A549 (cell line): ENCODE data around the gene TTYH3. TPM values are rescaled to one million over a fixed set of nuclear protein-coding genes. Genes with fewer than 3 reads are reported as not detected.

Source experiments
- ATAC-seq, 2 experiments: fragments of 200-7000 bp in 1 of 2; fragments of >200 bp in 1 of 2; cut with Nextera tagmentation in 1 of 2; cut with Tn5 transposase in 1 of 2; 3 replicates each; pipeline versions ENCODE4 v1.8.0 to v1.9.1; 2018 to 2020; ENCODE audit warnings: mild to moderate bottlenecking in 1 of 2, moderate library complexity in 1 of 2
- CTCF ChIA-PET: fragments of 300-600 bp; sonication (Branson Sonifier 250); formaldehyde crosslinking; extraction: SDS; loops from one replicate; lab custom pipeline; 2021; ENCODE audit warnings: antibody characterized with exemption, inconsistent platforms; lab: Yijun Ruan, JAX
- POLR2A ChIA-PET: fragments of 350-600 bp; formaldehyde crosslinking; extraction: SDS; loops from one replicate; lab custom pipeline; 2021; ENCODE audit warnings: antibody characterized with exemption, inconsistent platforms; lab: Yijun Ruan, JAX
- DNase-seq, 2 experiments: peaks; one replicate each; pipeline versions ENCODE4 v3.0.0 to v3.0.0-alpha.2; 2011 to 2016; ENCODE audit warnings: low read depth in 1 of 2, low spot score in 1 of 2
- FAIRE-seq: peaks from 2 replicates; lab custom pipeline; 2011; peaks lifted over from hg19 to GRCh38; lab: Jason Lieb, UNC
- H3K27ac ChIP-seq, 2 experiments: fragments of >200 bp; sonication (Bioruptor Twin); formaldehyde crosslinking; 3 replicates each; pipeline ENCODE4 v1.5.1; 2016 to 2017
- H3K4me1 ChIP-seq: fragments of >200 bp; sonication (Bioruptor Twin); formaldehyde crosslinking; 3 replicates; pipeline ENCODE4 v1.6.1; 2016
- H3K4me2 ChIP-seq: fragments of >200 bp; sonication (Bioruptor Twin); formaldehyde crosslinking; 3 replicates; pipeline ENCODE4 v1.6.1; 2016
- H3K4me3 ChIP-seq: fragments of >200 bp; sonication (Bioruptor Twin); formaldehyde crosslinking; 3 replicates; pipeline ENCODE4 v1.5.1; 2016
- H3K9me3 ChIP-seq: fragments of >200 bp; sonication (Bioruptor Twin); formaldehyde crosslinking; 3 replicates; pipeline ENCODE4 v1.6.1; 2016
- BHLHE40 ChIP-seq: IDR thresholded peaks from 2 replicates; pipeline ENCODE4 v1.6.1; 2012; ENCODE audit warnings: low read depth, low read length, inconsistent platforms
- CBX2 ChIP-seq: fragments of 200-600 bp; sonication (generic); IDR thresholded peaks from 2 replicates; pipeline ENCODE4 v1.6.1; 2016; ENCODE audit warnings: low read depth, mild to moderate bottlenecking, borderline replicate concordance
- EHF ChIP-seq: fragments of 250-450 bp; sonication (Bioruptor Pico); IDR thresholded peaks from 2 replicates; pipeline ENCODE4 v1.5.0; 2020; ENCODE audit warnings: mild to moderate bottlenecking
- ELK1 ChIP-seq: fragments of 150-350 bp; IDR thresholded peaks from 2 replicates; pipeline ENCODE4 v1.6.1; 2014; ENCODE audit warnings: low read depth, mild to moderate bottlenecking, low read length
- FOSB ChIP-seq: fragments of 250-450 bp; sonication (Bioruptor Pico); IDR thresholded peaks from 2 replicates; pipeline ENCODE4 v1.5.0; 2020; ENCODE audit warnings: mild to moderate bottlenecking, moderate library complexity
- HDAC2 ChIP-seq: fragments of 200-600 bp; sonication (generic); IDR thresholded peaks from 2 replicates; pipeline ENCODE4 v1.6.1; 2016
- HES2 ChIP-seq: fragments of >200 bp; sonication (Bioruptor Twin); formaldehyde crosslinking; IDR thresholded peaks from 2 replicates; pipeline ENCODE4 v1.6.1; 2016
- HEYL ChIP-seq: fragments of 250-450 bp; sonication (Bioruptor Pico); IDR thresholded peaks from 2 replicates; pipeline ENCODE4 v1.8.0; 2021; ENCODE audit warnings: mild to moderate bottlenecking, moderate library complexity
- HOXA7 ChIP-seq: fragments of 250-450 bp; sonication (Bioruptor Pico); IDR thresholded peaks from 2 replicates; pipeline ENCODE4 v1.5.0; 2020; ENCODE audit warnings: mild to moderate bottlenecking, moderate library complexity
- HOXB13 ChIP-seq: fragments of 250-450 bp; sonication (Bioruptor Pico); IDR thresholded peaks from 2 replicates; pipeline ENCODE4 v1.5.0; 2020; ENCODE audit warnings: low read depth, mild to moderate bottlenecking, moderate library complexity
- JUN ChIP-seq, 2 experiments: fragments of >200 bp; sonication (Bioruptor Twin); formaldehyde crosslinking; IDR thresholded peaks; 2 replicates in 1 of 2; 3 replicates in 1 of 2; pipeline ENCODE4 v1.6.1; 2016 to 2017
- NPAS2 ChIP-seq: fragments of 250-450 bp; sonication (Bioruptor Pico); IDR thresholded peaks from 2 replicates; pipeline ENCODE4 v1.8.0; 2022; ENCODE audit warnings: mild to moderate bottlenecking, moderate library complexity, borderline replicate concordance
- POLR2A ChIP-seq: IDR thresholded peaks from 2 replicates; pipeline ENCODE4 v1.6.1; 2012; ENCODE audit warnings: mild to moderate bottlenecking, low read length
- POLR2AphosphoS2 ChIP-seq: conservative IDR thresholded peaks from 2 replicates; pipeline ENCODE4 v1.6.1; 2012; ENCODE audit warnings: low read length, improper control_type of control experiment, inconsistent platforms
- RARB ChIP-seq: fragments of 250-450 bp; sonication (Bioruptor Pico); IDR thresholded peaks from 2 replicates; pipeline ENCODE4 v1.8.0; 2021; ENCODE audit warnings: mild to moderate bottlenecking, moderate library complexity
- RCOR1 ChIP-seq: fragments of 150-350 bp; IDR thresholded peaks from 2 replicates; pipeline ENCODE4 v1.6.1; 2014; ENCODE audit warnings: antibody characterized with exemption, low read length, low read depth
- RNF2 ChIP-seq: fragments of 200-600 bp; sonication (generic); IDR thresholded peaks from 2 replicates; pipeline ENCODE4 v1.6.1; 2016; ENCODE audit warnings: low read depth, mild to moderate bottlenecking, antibody characterized with exemption, moderate library complexity, borderline replicate concordance
- WGBS: methylation state at CpG from one replicate; pipeline ENCODE4 v1.1.6; 2017; ENCODE audit errors: missing lambda C conversion rate; 5-methylcytosine and 5-hydroxymethylcytosine counted together
- polyA plus RNA-seq, 4 experiments: library from polyadenylated mRNA; depleted of rRNA in 3 of 4; stranded (reverse); fragments of >200 nt; fragmentation: RNase III in 1 of 4; extraction: RNeasy Plus Mini Kit Qiagen cat#74134 plus additional on column Dnase treatment in 1 of 4; gene quantifications; 2 replicates in 3 of 4; 3 replicates in 1 of 4; pipeline ENCODE4 v1.2.3, GENCODE V29; 2011 to 2017
- TF ChIP-seq, protein P1 (sequence below): fragments of 450-650 bp; IDR thresholded peaks from 2 replicates; pipeline ENCODE4 v1.6.1; 2014; ENCODE audit warnings: antibody characterized with exemption
- TF ChIP-seq, protein P2 (sequence below): IDR thresholded peaks from 2 replicates; pipeline ENCODE4 v1.6.1; 2012; ENCODE audit warnings: low read depth, borderline replicate concordance

The TTYH3 gene
- polyA plus RNA-seq, 2 of the 4 experiments (the other 2 are of a cell fraction): 11.3 to 43.6 TPM

- H3K27ac ChIP-seq: no peak overlapping the region
- FAIRE-seq (no peak), DNase-seq (no peak), ATAC-seq (no peak)
- no peak for TF ChIP-seq HOXB13 (CRISPR knock-in tag)
- no peak overlapping the region for H3K4me2 ChIP-seq
- H3K4me3 ChIP-seq: no peak overlapping the region
- H3K9me3 ChIP-seq: no peaks in the 10 kb centered on the region
- POLR2A ChIA-PET: no interaction called here
- CTCF ChIA-PET: interaction anchor here (0.7 to 6.5 kb wide), 22 partner anchors 9 to 247 kb away, joined by 3 to 108 read pairs (median 6); partner anchors contain the start of gene GRIFIN
- 45% methylated on average over 19 of the region's 27 CpGs for WGBS
- no peaks in the 10 kb centered on the region for H3K4me1 ChIP-seq
Observed at GRCh38 chr7:2681929-2682799, 50.4 kb downstream of the TTYH3 start.

GRCh38 chr7:2684501-2684900, 52.7 kb downstream of the TTYH3 start:
- ChIA-PET POLR2A (no interaction called here), CTCF (interaction anchor here (0.6 to 6.5 kb wide), 5 partner anchors 15 to 234 kb away, joined by 3 to 108 read pairs (median 9); no protein-coding TSS in a partner anchor)
- TF ChIP-seq HEYL (no peak), FOSB (CRISPR knock-in tag) (no peak), ELK1 (no peak), RCOR1 (no peak), BHLHE40 (no peak), POLR2A (no peak), POLR2AphosphoS2 (no peak), HDAC2 (no peak), NPAS2 (no peak), RARB (CRISPR knock-in tag) (no peak), HES2 (no peak), HOXA7 (CRISPR knock-in tag) (no peak), CBX2 (no peak), RNF2 (no peak), EHF (CRISPR knock-in tag) (no peak)
- TF ChIP-seq, protein P1, sequence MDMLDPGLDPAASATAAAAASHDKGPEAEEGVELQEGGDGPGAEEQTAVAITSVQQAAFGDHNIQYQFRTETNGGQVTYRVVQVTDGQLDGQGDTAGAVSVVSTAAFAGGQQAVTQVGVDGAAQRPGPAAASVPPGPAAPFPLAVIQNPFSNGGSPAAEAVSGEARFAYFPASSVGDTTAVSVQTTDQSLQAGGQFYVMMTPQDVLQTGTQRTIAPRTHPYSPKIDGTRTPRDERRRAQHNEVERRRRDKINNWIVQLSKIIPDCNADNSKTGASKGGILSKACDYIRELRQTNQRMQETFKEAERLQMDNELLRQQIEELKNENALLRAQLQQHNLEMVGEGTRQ: no peak
- TF ChIP-seq, protein P2, sequence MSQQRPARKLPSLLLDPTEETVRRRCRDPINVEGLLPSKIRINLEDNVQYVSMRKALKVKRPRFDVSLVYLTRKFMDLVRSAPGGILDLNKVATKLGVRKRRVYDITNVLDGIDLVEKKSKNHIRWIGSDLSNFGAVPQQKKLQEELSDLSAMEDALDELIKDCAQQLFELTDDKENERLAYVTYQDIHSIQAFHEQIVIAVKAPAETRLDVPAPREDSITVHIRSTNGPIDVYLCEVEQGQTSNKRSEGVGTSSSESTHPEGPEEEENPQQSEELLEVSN: no peak
- DNase-seq (no peak), ATAC-seq (no peak), FAIRE-seq (no peak)
- Histone ChIP-seq H3K27ac (no peak overlapping the region), H3K4me1 (no peaks in the 10 kb centered on the region), H3K9me3 (no peaks in the 10 kb centered on the region), H3K4me2 (no peak overlapping the region), H3K4me3 (no peak overlapping the region)
- 77% methylated on average over 10 of the region's 11 CpGs for WGBS

- ChIA-PET POLR2A (no interaction called here), CTCF (interaction anchor here (0.6 to 2.7 kb wide), 7 partner anchors 15 to 320 kb away, joined by 3 to 12 read pairs (median 6); no protein-coding TSS in a partner anchor)
- WGBS: 83% methylated on average over 14 of the region's 14 CpGs
Observed at GRCh38 chr7:2686101-2686500, 54.3 kb downstream of the TTYH3 start.

More at GRCh38 chr7:2686101-2686500, 54.3 kb downstream of the TTYH3 start:
- no peak overlapping the region for H3K4me2 ChIP-seq
- TF ChIP-seq JUN (IDR thresholded peaks at IDR 0.05): no peak
- no peaks in the 10 kb centered on the region for H3K9me3 ChIP-seq
- H3K4me3 ChIP-seq: no peak overlapping the region
- FAIRE-seq: no peak
- 0 out of 3 replicates have a peak, but pooled peaks cover 4% of the 10 kb centered on the region for H3K4me1 ChIP-seq
- ATAC-seq: no peak
- H3K27ac ChIP-seq: no peak overlapping the region
- no peak for DNase-seq
